Measurements from ENCODE around the gene SMAD3. TPM values are rescaled to one million over a fixed set of nuclear protein-coding genes. Genes with fewer than 3 reads are reported as not detected.
A peak's percentile ranks its signal among the peaks of the same experiment; 100 is the strongest.

Gene SMAD3
- total RNA-seq, 1 donor from 2014 or later: 12.5 TPM

DNA sequence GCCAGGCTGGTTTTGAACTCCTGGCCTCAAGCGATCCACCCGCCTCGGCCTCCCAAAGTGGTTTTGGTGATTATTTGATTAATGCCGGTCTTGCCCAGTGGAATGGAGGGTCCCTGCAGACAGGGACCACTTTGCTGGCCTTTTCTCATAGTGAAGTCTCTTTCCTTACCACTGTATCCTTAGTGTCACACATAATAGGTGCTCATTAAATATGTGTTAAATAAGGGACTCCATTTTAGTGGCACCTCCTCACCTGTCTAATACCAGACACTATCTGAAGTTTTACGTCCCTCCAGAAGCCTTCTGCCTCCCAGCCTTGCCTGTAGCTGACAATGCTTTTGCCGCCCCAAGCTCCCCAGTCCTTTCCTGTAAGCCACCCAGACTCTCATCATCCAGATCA, 97.8 kb downstream of the SMAD3 start:
- H3K4me3 ChIP-seq: no peak overlapping the region

DNA sequence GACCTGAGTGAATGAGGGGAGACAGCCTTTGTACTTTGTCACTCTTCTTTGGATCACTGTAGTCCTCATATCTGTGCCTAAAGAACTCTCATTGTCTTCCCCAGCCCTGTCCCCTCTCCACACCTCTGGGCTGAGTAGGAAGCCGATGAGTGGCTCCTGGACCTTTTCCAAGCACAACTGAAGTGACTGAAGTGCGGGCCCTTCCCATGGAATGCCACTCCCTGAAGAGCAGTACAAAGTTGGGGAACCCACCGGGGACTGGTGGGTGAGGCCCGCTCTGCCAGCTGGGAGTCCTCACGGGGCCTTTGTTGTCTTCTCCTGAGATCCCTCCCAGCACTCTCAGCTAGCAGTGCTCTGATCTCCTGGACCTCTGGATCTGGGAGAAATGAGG, 99.0 kb downstream of the SMAD3 start:
- peaks cover 51% of the 10 kb centered on the region for H3K4me1 Mint-ChIP-seq
- H3K79me2 ChIP-seq (ENCODE audit: low read depth): peaks cover 11% of the 10 kb centered on the region
- peaks cover 24% of the 10 kb centered on the region for H3K36me3 Mint-ChIP-seq

More for the DNA sequence above, 97.8 kb downstream of the SMAD3 start:
- H2AFZ ChIP-seq (replicated peaks): no peak overlapping the region
- Mint-ChIP-seq H3K36me3 (peaks cover 18% of the 10 kb centered on the region), H3K27ac (no peak overlapping the region), H3K4me3 (no peak overlapping the region), H3K27me3 (ENCODE audit: insufficient read depth, low read depth) (peaks cover 7% of the 10 kb centered on the region), H3K9me3 (no peaks in the 10 kb centered on the region), H3K4me1 (peaks cover 45% of the 10 kb centered on the region)
- H3K9ac ChIP-seq: no peak overlapping the region
- peaks cover 18% of the 10 kb centered on the region for H3K4me1 ChIP-seq
- peaks cover 11% of the 10 kb centered on the region for H3K79me2 ChIP-seq (ENCODE audit: low read depth)
- H3K9me3 ChIP-seq (ENCODE audit: low read depth): no peaks in the 10 kb centered on the region
- H4K20me1 ChIP-seq (ENCODE audit: low read depth): peaks cover 26% of the 10 kb centered on the region
- H3K27ac ChIP-seq: no peak overlapping the region
- no peak for DNase-seq (ENCODE audit: low spot score)
- no peaks in the 10 kb centered on the region for H3K27me3 ChIP-seq
- H3F3A ChIP-seq (ENCODE audit: low read depth): peaks cover 8% of the 10 kb centered on the region
- H3K4me2 ChIP-seq: no peak overlapping the region
- H3K36me3 ChIP-seq: no peaks in the 10 kb centered on the region
- no peak for TF ChIP-seq EZH2phosphoT487 (IDR thresholded peaks at IDR 0.05)
- TF ChIP-seq, protein P1, sequence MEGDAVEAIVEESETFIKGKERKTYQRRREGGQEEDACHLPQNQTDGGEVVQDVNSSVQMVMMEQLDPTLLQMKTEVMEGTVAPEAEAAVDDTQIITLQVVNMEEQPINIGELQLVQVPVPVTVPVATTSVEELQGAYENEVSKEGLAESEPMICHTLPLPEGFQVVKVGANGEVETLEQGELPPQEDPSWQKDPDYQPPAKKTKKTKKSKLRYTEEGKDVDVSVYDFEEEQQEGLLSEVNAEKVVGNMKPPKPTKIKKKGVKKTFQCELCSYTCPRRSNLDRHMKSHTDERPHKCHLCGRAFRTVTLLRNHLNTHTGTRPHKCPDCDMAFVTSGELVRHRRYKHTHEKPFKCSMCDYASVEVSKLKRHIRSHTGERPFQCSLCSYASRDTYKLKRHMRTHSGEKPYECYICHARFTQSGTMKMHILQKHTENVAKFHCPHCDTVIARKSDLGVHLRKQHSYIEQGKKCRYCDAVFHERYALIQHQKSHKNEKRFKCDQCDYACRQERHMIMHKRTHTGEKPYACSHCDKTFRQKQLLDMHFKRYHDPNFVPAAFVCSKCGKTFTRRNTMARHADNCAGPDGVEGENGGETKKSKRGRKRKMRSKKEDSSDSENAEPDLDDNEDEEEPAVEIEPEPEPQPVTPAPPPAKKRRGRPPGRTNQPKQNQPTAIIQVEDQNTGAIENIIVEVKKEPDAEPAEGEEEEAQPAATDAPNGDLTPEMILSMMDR (IDR thresholded peaks at IDR 0.05): no peak
- no peak for TF ChIP-seq EZH2 (IDR thresholded peaks at IDR 0.05)

GRCh38 chr15:67164811-67165253, 99.4 kb downstream of the SMAD3 start:
- peaks cover 26% of the 10 kb centered on the region for H4K20me1 ChIP-seq (ENCODE audit: low read depth)
- peaks cover 51% of the 10 kb centered on the region for H3K4me1 Mint-ChIP-seq

More for the DNA sequence above, 99.0 kb downstream of the SMAD3 start:
- H3K27me3 ChIP-seq: no peaks in the 10 kb centered on the region
- Mint-ChIP-seq H3K27ac (peak overlapping the region; percentile 66), H3K9me3 (no peaks in the 10 kb centered on the region), H3K4me3 (no peak overlapping the region), H3K27me3 (ENCODE audit: insufficient read depth, low read depth) (peaks cover 7% of the 10 kb centered on the region)
- H3K9ac ChIP-seq: no peak overlapping the region
- DNase-seq (ENCODE audit: low spot score): no peak
- no peaks in the 10 kb centered on the region for H3K9me3 ChIP-seq (ENCODE audit: low read depth)
- TF ChIP-seq, protein P1 (IDR thresholded peaks at IDR 0.05): no peak
- TF ChIP-seq EZH2 (IDR thresholded peaks at IDR 0.05): no peak
- no peak for TF ChIP-seq EZH2phosphoT487 (IDR thresholded peaks at IDR 0.05)
- peaks cover 18% of the 10 kb centered on the region for H3K4me1 ChIP-seq
- no peak overlapping the region for H3K27ac ChIP-seq
- peaks cover 8% of the 10 kb centered on the region for H3F3A ChIP-seq (ENCODE audit: low read depth)
- no peak overlapping the region for H2AFZ ChIP-seq (replicated peaks)
- no peaks in the 10 kb centered on the region for H3K36me3 ChIP-seq
- peaks cover 26% of the 10 kb centered on the region for H4K20me1 ChIP-seq (ENCODE audit: low read depth)
- no peak overlapping the region for H3K4me3 ChIP-seq
- no peak overlapping the region for H3K4me2 ChIP-seq

More at GRCh38 chr15:67164811-67165253, 99.4 kb downstream of the SMAD3 start:
- Histone ChIP-seq H3K9ac (no peak overlapping the region), H3K9me3 (ENCODE audit: low read depth) (no peaks in the 10 kb centered on the region), H3K27ac (no peak overlapping the region), H3K4me1 (peaks cover 18% of the 10 kb centered on the region), H3K36me3 (no peaks in the 10 kb centered on the region), H3K4me2 (no peak overlapping the region), H2AFZ (replicated peaks) (no peak overlapping the region), H3K4me3 (no peak overlapping the region), H3F3A (ENCODE audit: low read depth) (peaks cover 8% of the 10 kb centered on the region), H3K79me2 (ENCODE audit: low read depth) (peaks cover 11% of the 10 kb centered on the region), H3K27me3 (no peaks in the 10 kb centered on the region)
- no peak overlapping the region for H3K4me3 Mint-ChIP-seq
- peak; percentile 64 for DNase-seq (ENCODE audit: low spot score)
- H3K27me3 Mint-ChIP-seq (ENCODE audit: insufficient read depth, low read depth): peaks cover 7% of the 10 kb centered on the region
- no peaks in the 10 kb centered on the region for H3K9me3 Mint-ChIP-seq
- H3K36me3 Mint-ChIP-seq: peaks cover 23% of the 10 kb centered on the region
- peak overlapping the region; percentile 66 for H3K27ac Mint-ChIP-seq
- no peak for TF ChIP-seq EZH2 (IDR thresholded peaks at IDR 0.05)
- TF ChIP-seq, protein P1 (IDR thresholded peaks at IDR 0.05): peak; percentile 40
